Progenitor cell of endocrine pancreas (in vitro differentiated cells): ENCODE results near the gene VKORC1. TPM values are rescaled to one million over a fixed set of nuclear protein-coding genes. Genes with fewer than 3 reads are reported as not detected.
A peak's percentile ranks its signal among the peaks of the same experiment; 100 is the strongest.

ENCODE experiments used
- DNase-seq: peaks from one replicate; pipeline ENCODE4 v3.0.0; 2021; ENCODE audit warnings: low spot score; ENCODE audit not compliant: unreplicated experiment
- H3K27ac Mint-ChIP-seq: 2 replicates; pipeline ENCODE4 v1.8.0; 2021; ENCODE audit warnings: mild to moderate bottlenecking, moderate library complexity, mixed read lengths
- H3K27me3 Mint-ChIP-seq: 2 replicates; pipeline ENCODE4 v1.8.0; 2021; ENCODE audit warnings: mixed read lengths
- H3K36me3 Mint-ChIP-seq: 2 replicates; pipeline ENCODE4 v1.8.0; 2022; ENCODE audit warnings: mixed read lengths; ENCODE audit not compliant: insufficient read depth
- H3K4me1 Mint-ChIP-seq: 2 replicates; pipeline ENCODE4 v1.8.0; 2021; ENCODE audit warnings: low read depth, mixed read lengths
- H3K4me3 Mint-ChIP-seq: 2 replicates; pipeline ENCODE4 v1.8.0; 2021; ENCODE audit warnings: low read depth, mild to moderate bottlenecking, moderate library complexity, mixed read lengths
- H3K9me3 Mint-ChIP-seq: 2 replicates; pipeline ENCODE4 v1.8.0; 2021; ENCODE audit warnings: low read depth, mixed read lengths
- total RNA-seq: library from RNA; stranded (reverse); gene quantifications from 2 replicates; pipeline ENCODE4 v1.2.1, GENCODE V29; 2021
- TF ChIP-seq, protein P1 (sequence below): fragments of 200-600 bp; sonication (generic); IDR thresholded peaks from one replicate; pipeline ENCODE4 v1.5.0; 2021; ENCODE audit warnings: antibody characterized with exemption, mild to moderate bottlenecking; ENCODE audit not compliant: unreplicated experiment

VKORC1 gene
- total RNA-seq, 1 donor from 2014 or later = 51.0 TPM

- Mint-ChIP-seq H3K4me3 (peak overlapping the region; percentile 50), H3K9me3 (no peaks in the 10 kb centered on the region)
Observed at GRCh38 chr16:31092330-31092729, 2.3 kb downstream of the VKORC1 start.

GRCh38 chr16:31090540-31090939, 4.1 kb downstream of the VKORC1 start:
- H3K4me3 Mint-ChIP-seq = no peak overlapping the region
- no peaks in the 10 kb centered on the region for H3K9me3 Mint-ChIP-seq
- TF ChIP-seq, protein P1, sequence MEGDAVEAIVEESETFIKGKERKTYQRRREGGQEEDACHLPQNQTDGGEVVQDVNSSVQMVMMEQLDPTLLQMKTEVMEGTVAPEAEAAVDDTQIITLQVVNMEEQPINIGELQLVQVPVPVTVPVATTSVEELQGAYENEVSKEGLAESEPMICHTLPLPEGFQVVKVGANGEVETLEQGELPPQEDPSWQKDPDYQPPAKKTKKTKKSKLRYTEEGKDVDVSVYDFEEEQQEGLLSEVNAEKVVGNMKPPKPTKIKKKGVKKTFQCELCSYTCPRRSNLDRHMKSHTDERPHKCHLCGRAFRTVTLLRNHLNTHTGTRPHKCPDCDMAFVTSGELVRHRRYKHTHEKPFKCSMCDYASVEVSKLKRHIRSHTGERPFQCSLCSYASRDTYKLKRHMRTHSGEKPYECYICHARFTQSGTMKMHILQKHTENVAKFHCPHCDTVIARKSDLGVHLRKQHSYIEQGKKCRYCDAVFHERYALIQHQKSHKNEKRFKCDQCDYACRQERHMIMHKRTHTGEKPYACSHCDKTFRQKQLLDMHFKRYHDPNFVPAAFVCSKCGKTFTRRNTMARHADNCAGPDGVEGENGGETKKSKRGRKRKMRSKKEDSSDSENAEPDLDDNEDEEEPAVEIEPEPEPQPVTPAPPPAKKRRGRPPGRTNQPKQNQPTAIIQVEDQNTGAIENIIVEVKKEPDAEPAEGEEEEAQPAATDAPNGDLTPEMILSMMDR = no peak
- no peaks in the 10 kb centered on the region for H3K36me3 Mint-ChIP-seq
- no peak overlapping the region for H3K27ac Mint-ChIP-seq
- peaks cover 8% of the 10 kb centered on the region for H3K4me1 Mint-ChIP-seq
- H3K27me3 Mint-ChIP-seq = no peaks in the 10 kb centered on the region
- DNase-seq = no peak

More at GRCh38 chr16:31092330-31092729, 2.3 kb downstream of the VKORC1 start:
- no peak for DNase-seq
- Mint-ChIP-seq H3K27ac (no peak overlapping the region), H3K27me3 (no peaks in the 10 kb centered on the region), H3K36me3 (no peaks in the 10 kb centered on the region), H3K4me1 (peaks cover 9% of the 10 kb centered on the region)
- TF ChIP-seq, protein P1 = no peak

DNA sequence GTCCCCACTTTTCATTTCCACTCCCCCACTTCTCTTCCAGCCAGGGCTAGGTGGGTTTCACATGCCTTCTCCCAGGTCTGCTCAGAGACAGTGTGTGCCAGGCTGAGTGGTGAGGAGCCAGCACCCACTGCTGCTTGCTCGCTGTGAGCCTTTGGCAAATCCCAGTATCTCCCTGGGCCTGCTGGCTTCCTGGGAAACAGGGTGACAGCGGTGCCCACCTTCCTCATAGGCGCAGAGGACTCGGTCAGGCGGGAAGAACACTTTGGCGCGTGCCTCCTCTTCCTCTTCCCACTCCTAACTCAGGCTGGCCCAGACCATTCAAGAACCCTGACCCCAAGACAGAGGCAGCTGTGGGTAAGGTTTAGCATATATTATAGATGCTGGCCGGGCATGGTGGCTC, 5.4 kb downstream of the VKORC1 start:
- H3K27me3 Mint-ChIP-seq = no peaks in the 10 kb centered on the region
- peaks cover 7% of the 10 kb centered on the region for H3K4me1 Mint-ChIP-seq
- no peak overlapping the region for H3K4me3 Mint-ChIP-seq
- DNase-seq = no peak
- no peak overlapping the region for H3K27ac Mint-ChIP-seq
- H3K9me3 Mint-ChIP-seq = no peaks in the 10 kb centered on the region
- TF ChIP-seq, protein P1 = no peak
- no peaks in the 10 kb centered on the region for H3K36me3 Mint-ChIP-seq

DNA sequence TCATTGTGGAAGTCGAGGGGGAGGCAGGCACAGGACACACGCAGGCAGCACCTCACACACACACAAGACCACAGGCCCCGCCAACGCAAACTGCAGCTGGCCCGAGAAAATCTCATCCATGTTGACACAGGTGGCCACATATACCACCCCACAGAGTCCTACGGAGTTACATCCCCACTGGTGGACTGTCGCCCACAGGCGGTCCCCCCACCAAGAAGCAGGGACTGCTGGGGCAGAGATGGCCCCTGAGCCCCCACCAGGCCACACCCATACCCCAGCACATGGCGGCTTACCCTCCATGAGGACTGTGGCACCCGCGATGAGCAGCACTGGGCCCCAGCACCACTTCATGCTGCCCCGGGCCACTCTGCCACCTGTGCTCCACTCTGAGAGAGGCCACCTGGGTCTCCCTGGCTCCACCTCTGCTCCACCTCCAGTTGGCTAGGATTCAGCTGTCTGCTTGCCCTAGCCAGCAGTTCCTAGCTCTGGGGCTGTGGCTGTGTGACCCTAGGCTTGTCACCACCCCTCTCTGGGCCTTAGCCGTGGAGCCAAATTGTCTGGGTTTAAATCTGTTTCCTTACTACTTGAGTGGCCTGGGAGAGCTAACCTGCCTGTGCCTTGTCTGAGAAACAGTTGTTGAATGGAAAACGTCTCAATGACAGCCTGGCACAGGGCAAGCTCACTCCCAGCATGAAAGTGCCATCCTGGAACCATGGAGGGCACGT, 6.0 kb downstream of the VKORC1 start, which contains the start of gene PRSS53:
Gene PRSS53 (minus strand): TSS at position 485 of the 725 bp plus-strand sequence. CDS start 134 bp downstream, at position 351.
- H3K9me3 Mint-ChIP-seq = no peaks in the 10 kb centered on the region
- no peak within 1 kb of the TSS for H3K4me3 Mint-ChIP-seq
- DNase-seq = no peak
- no peaks in the 10 kb centered on the region for H3K27me3 Mint-ChIP-seq
- no peak within 1 kb of the TSS for H3K27ac Mint-ChIP-seq
- H3K36me3 Mint-ChIP-seq = no peaks in the 10 kb centered on the region
- TF ChIP-seq, protein P1 = no peak
- peaks cover 2% of the 10 kb centered on the region for H3K4me1 Mint-ChIP-seq

DNA sequence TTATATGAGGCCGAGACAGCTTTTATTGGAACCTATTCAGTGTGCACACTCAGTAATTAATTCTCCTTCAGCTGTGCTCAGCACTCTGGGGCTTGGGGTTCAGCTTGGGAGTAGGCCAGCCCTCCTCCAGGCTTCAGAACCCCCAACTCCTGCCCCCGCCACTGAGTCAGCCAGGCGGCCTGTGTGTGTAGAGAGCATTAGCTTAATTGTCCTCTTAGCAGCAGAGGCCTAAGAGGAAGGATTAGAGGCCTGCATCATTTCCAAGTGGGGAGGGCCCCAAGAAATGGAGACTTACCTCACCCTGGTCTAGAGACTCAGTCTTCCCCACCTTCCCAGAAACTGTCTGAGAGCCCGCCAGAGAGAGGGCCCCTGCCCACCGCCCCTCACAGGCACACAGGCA, 6.6 kb downstream of the VKORC1 start:
- H3K27me3 Mint-ChIP-seq = no peaks in the 10 kb centered on the region
- H3K4me1 Mint-ChIP-seq = no peaks in the 10 kb centered on the region
- no peaks in the 10 kb centered on the region for H3K9me3 Mint-ChIP-seq
- DNase-seq = no peak
- no peaks in the 10 kb centered on the region for H3K36me3 Mint-ChIP-seq
- H3K4me3 Mint-ChIP-seq = no peak overlapping the region
- no peak overlapping the region for H3K27ac Mint-ChIP-seq
- TF ChIP-seq, protein P1 = no peak
